HG03066 (cell line): ENCODE results near the gene VSX2.

Experiments
- ATAC-seq: cut with Tn5 transposase; IDR thresholded peaks from one replicate; pipeline ENCODE4 v1.9.1; 2021; ENCODE audit warnings: low read depth; ENCODE audit not compliant: unreplicated experiment

The VSX2 gene

GRCh38 chr14:74296037-74296467, 56.8 kb downstream of the VSX2 start:
- ATAC-seq, result no peak

DNA sequence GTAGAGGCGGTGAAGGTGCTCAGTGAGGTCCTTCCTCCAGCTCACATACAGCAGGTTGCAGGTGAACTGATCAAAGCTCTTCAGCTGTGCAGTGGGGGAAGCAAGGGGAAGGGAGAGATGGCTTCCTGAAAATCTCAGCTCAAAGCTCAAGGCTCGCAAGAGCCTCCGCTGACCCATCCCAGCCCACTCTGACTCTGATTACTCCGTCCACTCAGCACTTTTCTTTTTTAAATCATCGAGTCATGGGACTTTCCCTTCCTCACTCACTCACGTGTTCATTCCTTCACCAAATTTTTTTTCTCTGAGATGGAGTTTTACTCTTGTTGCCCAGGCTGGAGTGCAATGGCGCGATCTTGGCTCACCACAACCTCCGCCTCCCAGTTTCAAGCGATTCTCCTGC, 58.7 kb downstream of the VSX2 start:
- no peak for ATAC-seq

- no peak for ATAC-seq
Measured at GRCh38 chr14:74299061-74299545, 59.9 kb downstream of the VSX2 start.

DNA sequence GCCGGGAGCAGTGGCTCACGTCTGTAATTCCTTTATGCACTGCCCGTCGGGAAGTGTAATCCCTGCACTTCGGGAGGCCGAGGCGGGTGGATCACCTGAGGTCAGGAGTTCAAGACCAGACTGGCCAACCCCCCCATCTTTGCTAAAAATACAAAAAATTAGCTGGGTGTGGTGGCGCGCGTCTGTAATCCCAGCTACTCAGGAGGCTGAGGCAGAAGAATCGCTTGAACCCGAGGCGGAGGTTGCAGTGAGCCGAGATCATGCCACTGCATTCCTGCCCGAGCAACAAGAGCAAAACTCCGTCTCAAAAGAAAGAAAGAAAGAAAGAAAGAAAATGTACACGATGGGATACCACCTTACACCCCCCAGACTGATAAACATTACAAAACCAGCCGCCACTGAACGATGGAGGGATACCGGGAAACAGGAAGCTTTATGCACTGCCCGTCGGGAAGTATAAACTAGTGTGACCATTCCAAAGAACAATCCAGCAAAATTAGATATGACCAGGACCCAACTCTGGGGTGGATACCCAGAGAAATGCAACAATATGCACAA, 62.4 kb downstream of the VSX2 start:
- no peak for ATAC-seq

DNA sequence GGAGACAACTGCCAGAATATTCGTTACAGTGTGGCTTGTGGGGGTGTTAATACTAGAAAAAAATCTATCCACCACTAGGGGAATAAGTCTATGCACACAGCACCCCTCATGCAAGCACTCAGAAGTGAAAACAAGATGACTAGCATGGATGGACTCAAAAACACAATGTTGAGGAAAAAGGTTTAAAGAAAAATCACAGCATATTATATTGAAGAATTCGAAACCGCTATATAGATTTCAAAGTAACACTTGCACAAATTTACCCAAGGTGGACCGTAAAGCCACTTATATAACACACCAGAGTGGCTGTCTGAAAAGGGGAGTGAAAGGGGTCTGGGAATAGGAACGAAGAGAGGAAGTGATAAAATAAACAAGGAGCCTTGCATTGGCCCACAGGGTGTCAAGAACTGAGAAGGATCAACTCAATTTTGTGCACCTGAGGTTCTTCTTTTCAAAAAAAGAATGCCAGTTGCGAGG, 62.9 kb downstream of the VSX2 start:
- peak; percentile 48 for ATAC-seq

DNA sequence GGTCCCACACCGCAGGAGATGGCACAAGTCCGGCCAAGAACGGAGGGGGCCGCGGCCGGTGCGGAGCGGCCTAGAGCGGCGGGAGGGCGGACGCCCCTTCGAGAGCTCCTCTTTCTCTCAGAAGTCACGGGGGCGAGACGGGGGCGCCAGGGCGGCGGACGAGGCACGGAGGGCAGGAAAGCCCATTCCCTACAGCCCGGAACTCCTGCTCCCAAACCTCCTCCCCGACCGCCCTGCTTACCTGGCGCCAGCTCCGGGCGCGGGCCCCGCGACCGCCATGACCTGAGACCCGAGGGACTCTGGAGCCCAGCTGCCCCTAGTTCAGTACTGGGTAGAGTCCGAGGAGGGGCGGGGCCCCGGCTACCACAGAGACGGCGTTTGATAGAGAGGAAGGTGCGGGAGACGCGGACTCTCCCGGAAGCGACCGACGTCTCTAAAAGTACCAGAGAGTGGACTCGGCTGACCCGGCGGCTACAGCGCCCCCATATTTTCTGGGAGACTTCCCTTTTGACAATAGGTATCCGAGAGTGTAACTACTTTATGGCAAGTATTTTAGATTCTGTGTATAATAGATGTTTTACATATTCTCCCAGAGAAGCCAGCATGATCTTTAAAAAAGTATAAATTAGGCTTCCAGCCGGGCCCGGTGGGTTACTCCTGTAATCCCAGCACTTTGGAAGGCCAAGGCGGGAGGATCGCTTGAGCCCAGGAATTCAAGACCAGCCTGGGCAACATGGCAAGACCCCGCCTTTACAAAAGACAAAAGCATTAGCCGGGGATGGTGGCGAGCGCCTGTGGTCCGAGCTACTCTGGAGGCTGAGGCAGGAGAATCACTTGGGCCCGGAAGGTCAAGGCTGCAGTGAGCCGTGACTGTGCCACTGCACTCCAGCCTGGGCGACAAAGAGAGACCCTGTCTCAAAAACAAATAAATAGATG, 63.7 kb downstream of the VSX2 start, which contains the start of gene ABCD4:
Gene ABCD4, minus strand, starts transcription at position 301 of the 936 bp plus-strand sequence. Its CDS starts 22 bp downstream, at position 279.
- ATAC-seq, result peak; percentile 97

DNA sequence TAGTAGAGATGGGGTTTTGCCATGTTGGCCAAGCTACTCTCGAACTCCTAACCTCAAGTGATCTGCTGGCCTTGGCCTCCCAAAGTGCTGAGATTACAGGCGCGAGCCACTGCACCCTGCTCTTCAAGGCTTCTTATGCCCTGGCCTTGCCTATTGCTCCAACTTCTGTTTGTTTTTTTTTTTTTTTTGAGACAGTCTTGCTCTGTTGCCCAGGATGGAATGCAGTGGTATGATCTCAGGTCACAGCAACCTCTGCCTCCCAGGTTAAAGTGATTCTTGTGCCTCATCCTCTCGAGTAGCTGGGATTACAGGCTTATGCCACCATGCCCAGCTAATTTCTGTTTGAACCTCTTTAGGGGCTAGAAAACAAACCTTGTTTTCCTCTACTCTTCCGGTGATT, 69.4 kb downstream of the VSX2 start:
- ATAC-seq, result no peak

GRCh38 chr14:74309125-74310022, 70.1 kb downstream of the VSX2 start:
- no peak for ATAC-seq

DNA sequence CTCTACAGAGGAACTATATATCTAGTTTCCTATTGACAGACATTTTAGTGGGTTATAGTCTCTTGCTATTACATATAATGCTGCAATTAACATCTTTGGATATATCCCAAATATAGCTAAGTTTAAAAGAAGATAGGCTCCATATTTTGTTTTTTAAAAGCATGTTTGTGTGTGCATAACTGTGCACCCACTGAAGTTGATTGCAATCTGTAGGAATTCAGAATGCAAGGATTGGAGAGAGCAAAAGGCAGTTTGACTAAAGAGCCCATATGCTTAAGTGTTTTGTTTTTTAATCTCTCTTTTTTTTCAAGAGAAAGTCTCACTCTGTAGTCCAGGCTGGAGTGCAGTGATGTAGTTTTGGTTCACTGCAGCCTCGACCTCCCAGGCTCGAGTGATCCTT, 72.9 kb downstream of the VSX2 start:
- no peak for ATAC-seq
